Panc1 (cell line): Measurements from ENCODE around the gene UBXN11. TPM values are rescaled to one million over a fixed set of nuclear protein-coding genes. Genes with fewer than 3 reads are reported as not detected.

ENCODE experiments used
- ATAC-seq: fragments of 200-7000 bp; cut with Tn5 transposase; 2 replicates; pipeline ENCODE4 v1.9.1; 2020; ENCODE audit warnings: mild to moderate bottlenecking, moderate library complexity
- BruUV-seq: library from RNA; stranded (reverse); fragments of 400-500 nt; replicated peaks from 2 replicates; lab custom pipeline; 2021; lab: Mats Ljungman, UMichigan
- CTCF ChIA-PET: fragments of 300-600 bp; sonication (Branson Sonifier 250); formaldehyde crosslinking; loops from one replicate; lab custom pipeline; 2022; ENCODE audit warnings: antibody characterized with exemption; lab: Charles Lee
- POLR2A ChIA-PET: fragments of 300-600 bp; sonication (Branson Sonifier 250); formaldehyde crosslinking; loops from one replicate; lab custom pipeline; 2022; ENCODE audit warnings: antibody characterized with exemption; lab: Charles Lee
- DNase-seq: peaks from one replicate; pipeline ENCODE4 v3.0.0-alpha.2; 2010; ENCODE audit warnings: low read depth, low spot score
- H3K27ac ChIP-seq: 2 replicates; pipeline ENCODE4 v1.5.1; 2011; ENCODE audit warnings: mild to moderate bottlenecking, low read length, inconsistent platforms
- H3K27me3 ChIP-seq: fragments of 200-500 bp; sonication (Bioruptor generic); 2 replicates; pipeline ENCODE4 v1.6.0; 2014; ENCODE audit warnings: low read length, inconsistent platforms; ENCODE audit not compliant: control insufficient read depth, insufficient read depth
- H3K36me3 ChIP-seq: fragments of 200-500 bp; sonication (Bioruptor generic); 2 replicates; pipeline ENCODE4 v1.5.1; 2014; ENCODE audit warnings: inconsistent platforms, mild to moderate bottlenecking, low read length, moderate library complexity; ENCODE audit not compliant: control insufficient read depth, insufficient read depth
- H3K4me1 ChIP-seq: 2 replicates; pipeline ENCODE4 v1.5.1; 2011; ENCODE audit warnings: inconsistent platforms, mild to moderate bottlenecking, low read length, moderate library complexity; ENCODE audit not compliant: control insufficient read depth, insufficient read depth
- H3K4me3 ChIP-seq, 2 experiments: 2 replicates each; pipeline ENCODE4 v1.5.1; 2011 to 2012; ENCODE audit warnings: low read depth in 2 of 2, low read length in 2 of 2, mild to moderate bottlenecking in 2 of 2, inconsistent platforms in 1 of 2, moderate library complexity in 1 of 2
- H3K9me3 ChIP-seq: fragments of 200-500 bp; sonication (Bioruptor generic); 2 replicates; pipeline ENCODE4 v1.5.1; 2014; ENCODE audit warnings: low read depth, mild to moderate bottlenecking, inconsistent platforms, low read length, moderate library complexity; ENCODE audit not compliant: control insufficient read depth, insufficient read depth
- SIN3A ChIP-seq: IDR thresholded peaks from 2 replicates; pipeline ENCODE4 v1.6.1; 2012; ENCODE audit warnings: low read depth, mild to moderate bottlenecking, low read length, moderate library complexity, borderline replicate concordance; ENCODE audit not compliant: insufficient read depth
- TCF7L2 ChIP-seq: IDR thresholded peaks from 2 replicates; pipeline ENCODE4 v1.6.1; 2011; ENCODE audit warnings: mild to moderate bottlenecking, low read depth, low read length, inconsistent platforms
- in situ Hi-C: cut with HindIII; loops from 2 replicates; pipeline ENCODE4 v1.10.0; 2016; ENCODE audit warnings: low sequenced_read_pairs, low pct_unique_long_range_greater_than_20kb
- intact Hi-C: fragments of 100-400 bp; cut with micrococcal nuclease; formaldehyde crosslinking; loops from one replicate; pipeline ENCODE4 v1.10.0; 2022; ENCODE audit not compliant: unreplicated experiment
- total RNA-seq: library from RNA; stranded (reverse); gene quantifications from one replicate; pipeline ENCODE4 v1.2.1, GENCODE V29; 2021; ENCODE audit not compliant: unreplicated experiment
- TF ChIP-seq, protein P1 (sequence below), 2 experiments: IDR thresholded peaks; 2 replicates each; pipeline ENCODE4 v1.6.1; 2011 to 2012; ENCODE audit warnings: low read depth in 2 of 2, control low read depth in 1 of 2, low read length in 1 of 2, mild to moderate bottlenecking in 1 of 2, moderate library complexity in 1 of 2; ENCODE audit not compliant: insufficient read depth in 1 of 2
- TF ChIP-seq, protein P2 (sequence below): fragments of 450-650 bp; IDR thresholded peaks from 2 replicates; pipeline ENCODE4 v1.5.1; 2017; ENCODE audit warnings: mild to moderate bottlenecking

Gene UBXN11
- total RNA-seq, 1 experiment from 2014 or later, result 23.7 TPM

DNA sequence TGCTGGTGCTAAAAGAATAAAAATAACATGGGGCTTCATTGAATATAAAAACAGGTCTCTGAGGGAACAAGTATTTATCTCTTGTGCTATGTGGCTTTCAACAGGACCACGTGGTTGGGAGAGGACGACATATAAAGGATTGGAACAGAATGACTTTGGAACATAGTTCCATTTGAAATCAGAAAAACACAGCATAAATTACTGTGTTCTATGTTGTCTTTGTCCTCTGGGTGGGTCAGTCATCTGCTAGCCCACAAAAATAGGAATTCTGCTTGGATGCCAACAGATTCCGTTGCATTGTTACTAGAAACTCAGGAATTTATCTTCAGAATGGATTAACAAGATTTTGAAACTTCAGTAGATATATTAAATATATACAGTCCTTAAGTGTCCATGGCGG, 66.5 kb downstream of the UBXN11 start:
- no TSS peak for BruUV-seq
- TF ChIP-seq, protein P1, sequence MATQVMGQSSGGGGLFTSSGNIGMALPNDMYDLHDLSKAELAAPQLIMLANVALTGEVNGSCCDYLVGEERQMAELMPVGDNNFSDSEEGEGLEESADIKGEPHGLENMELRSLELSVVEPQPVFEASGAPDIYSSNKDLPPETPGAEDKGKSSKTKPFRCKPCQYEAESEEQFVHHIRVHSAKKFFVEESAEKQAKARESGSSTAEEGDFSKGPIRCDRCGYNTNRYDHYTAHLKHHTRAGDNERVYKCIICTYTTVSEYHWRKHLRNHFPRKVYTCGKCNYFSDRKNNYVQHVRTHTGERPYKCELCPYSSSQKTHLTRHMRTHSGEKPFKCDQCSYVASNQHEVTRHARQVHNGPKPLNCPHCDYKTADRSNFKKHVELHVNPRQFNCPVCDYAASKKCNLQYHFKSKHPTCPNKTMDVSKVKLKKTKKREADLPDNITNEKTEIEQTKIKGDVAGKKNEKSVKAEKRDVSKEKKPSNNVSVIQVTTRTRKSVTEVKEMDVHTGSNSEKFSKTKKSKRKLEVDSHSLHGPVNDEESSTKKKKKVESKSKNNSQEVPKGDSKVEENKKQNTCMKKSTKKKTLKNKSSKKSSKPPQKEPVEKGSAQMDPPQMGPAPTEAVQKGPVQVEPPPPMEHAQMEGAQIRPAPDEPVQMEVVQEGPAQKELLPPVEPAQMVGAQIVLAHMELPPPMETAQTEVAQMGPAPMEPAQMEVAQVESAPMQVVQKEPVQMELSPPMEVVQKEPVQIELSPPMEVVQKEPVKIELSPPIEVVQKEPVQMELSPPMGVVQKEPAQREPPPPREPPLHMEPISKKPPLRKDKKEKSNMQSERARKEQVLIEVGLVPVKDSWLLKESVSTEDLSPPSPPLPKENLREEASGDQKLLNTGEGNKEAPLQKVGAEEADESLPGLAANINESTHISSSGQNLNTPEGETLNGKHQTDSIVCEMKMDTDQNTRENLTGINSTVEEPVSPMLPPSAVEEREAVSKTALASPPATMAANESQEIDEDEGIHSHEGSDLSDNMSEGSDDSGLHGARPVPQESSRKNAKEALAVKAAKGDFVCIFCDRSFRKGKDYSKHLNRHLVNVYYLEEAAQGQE (IDR thresholded peaks at IDR 0.05; ENCODE audit: insufficient read depth in 1 of 2, low read depth in 2 of 2, low read length in 1 of 2), result no peak
- TF ChIP-seq, protein P2, sequence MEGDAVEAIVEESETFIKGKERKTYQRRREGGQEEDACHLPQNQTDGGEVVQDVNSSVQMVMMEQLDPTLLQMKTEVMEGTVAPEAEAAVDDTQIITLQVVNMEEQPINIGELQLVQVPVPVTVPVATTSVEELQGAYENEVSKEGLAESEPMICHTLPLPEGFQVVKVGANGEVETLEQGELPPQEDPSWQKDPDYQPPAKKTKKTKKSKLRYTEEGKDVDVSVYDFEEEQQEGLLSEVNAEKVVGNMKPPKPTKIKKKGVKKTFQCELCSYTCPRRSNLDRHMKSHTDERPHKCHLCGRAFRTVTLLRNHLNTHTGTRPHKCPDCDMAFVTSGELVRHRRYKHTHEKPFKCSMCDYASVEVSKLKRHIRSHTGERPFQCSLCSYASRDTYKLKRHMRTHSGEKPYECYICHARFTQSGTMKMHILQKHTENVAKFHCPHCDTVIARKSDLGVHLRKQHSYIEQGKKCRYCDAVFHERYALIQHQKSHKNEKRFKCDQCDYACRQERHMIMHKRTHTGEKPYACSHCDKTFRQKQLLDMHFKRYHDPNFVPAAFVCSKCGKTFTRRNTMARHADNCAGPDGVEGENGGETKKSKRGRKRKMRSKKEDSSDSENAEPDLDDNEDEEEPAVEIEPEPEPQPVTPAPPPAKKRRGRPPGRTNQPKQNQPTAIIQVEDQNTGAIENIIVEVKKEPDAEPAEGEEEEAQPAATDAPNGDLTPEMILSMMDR, result no peak
- no peak for TF ChIP-seq TCF7L2
- no peak for TF ChIP-seq SIN3A
- Histone ChIP-seq H3K4me1 (peaks cover 24% of the 10 kb centered on the region), H3K4me3 (no peak overlapping the region), H3K27me3 (no peaks in the 10 kb centered on the region), H3K27ac (no peak overlapping the region), H3K36me3 (peaks cover 11% of the 10 kb centered on the region; the same call in 1 of the 2 replicates), H3K9me3 (no peaks in the 10 kb centered on the region)
- ATAC-seq (no peak), DNase-seq (no peak)
- intact Hi-C loops, result no loop called here
- in situ Hi-C loops, result no loop called here
- CTCF ChIA-PET, result no interaction called here
- POLR2A ChIA-PET, result interaction anchor here (0.5 kb wide), 1 partner anchor 196 kb away, joined by 4 read pairs; no protein-coding TSS in a partner anchor

DNA sequence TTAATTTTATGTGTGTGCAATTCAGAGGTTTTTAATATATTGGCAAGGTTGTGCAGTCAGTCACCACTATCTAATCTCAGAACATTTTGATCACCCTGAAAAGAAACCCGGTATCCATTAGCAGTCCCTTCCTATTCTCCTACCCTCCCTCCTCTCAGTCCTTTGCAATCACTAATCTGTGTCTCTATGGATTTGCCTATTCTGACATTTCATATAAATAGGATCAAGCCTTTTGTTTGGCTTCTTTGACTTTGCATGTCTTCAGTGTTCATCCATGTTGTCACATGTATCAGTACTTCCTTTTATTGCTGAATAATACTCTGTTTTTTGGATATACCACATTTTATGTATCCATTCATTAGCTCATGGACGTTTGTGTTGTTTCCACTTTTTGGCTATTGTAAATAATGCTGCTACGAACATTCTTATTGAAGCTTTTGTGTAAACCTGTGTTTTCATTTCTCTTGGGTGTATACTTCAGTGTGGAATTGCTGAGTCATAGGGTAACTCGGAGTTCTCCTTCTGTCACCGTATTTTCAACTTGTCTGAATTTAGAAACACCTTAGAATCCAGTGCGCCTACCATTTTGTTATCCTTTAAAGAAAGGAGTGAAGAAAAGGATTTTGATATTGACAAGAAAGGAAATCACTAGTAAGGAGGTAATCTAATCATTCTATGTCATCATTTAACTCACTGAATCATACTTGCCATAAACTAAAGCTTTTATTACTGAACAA, 69.0 kb downstream of the UBXN11 start:
- peak overlapping the region; percentile 81 for H3K27ac ChIP-seq
- CTCF ChIA-PET, result interaction anchor here (0.6 kb wide), 1 partner anchor 70 kb away, joined by 3 read pairs; no protein-coding TSS in a partner anchor
- H3K9me3 ChIP-seq, result no peaks in the 10 kb centered on the region
- TF ChIP-seq, protein P1 (IDR thresholded peaks at IDR 0.05; ENCODE audit: insufficient read depth in 1 of 2, low read depth in 2 of 2, low read length in 1 of 2), result no peak
- no peak for TF ChIP-seq SIN3A
- no peak for TF ChIP-seq TCF7L2
- H3K4me3 ChIP-seq, result no peak overlapping the region
- intact Hi-C loops (no loop called here), in situ Hi-C loops (no loop called here)
- POLR2A ChIA-PET, result interaction anchor here (0.5 kb wide), 1 partner anchor 9 kb away, joined by 3 read pairs; no protein-coding TSS in a partner anchor
- no peaks in the 10 kb centered on the region for H3K27me3 ChIP-seq
- ATAC-seq, result no peak
- peaks cover 6% of the 10 kb centered on the region for H3K36me3 ChIP-seq
- DNase-seq, result peak; percentile 18
- no TSS peak for BruUV-seq
- H3K4me1 ChIP-seq, result peaks cover 28% of the 10 kb centered on the region
